ENCODE results near the gene KRT77. TPM values are rescaled to one million over a fixed set of nuclear protein-coding genes. Genes with fewer than 3 reads are reported as not detected.

The KRT77 gene
- total and polyA plus RNA-seq, 2 donors (not counting 1 experiment from before 2014, with no cell fraction given), result not detected

DNA sequence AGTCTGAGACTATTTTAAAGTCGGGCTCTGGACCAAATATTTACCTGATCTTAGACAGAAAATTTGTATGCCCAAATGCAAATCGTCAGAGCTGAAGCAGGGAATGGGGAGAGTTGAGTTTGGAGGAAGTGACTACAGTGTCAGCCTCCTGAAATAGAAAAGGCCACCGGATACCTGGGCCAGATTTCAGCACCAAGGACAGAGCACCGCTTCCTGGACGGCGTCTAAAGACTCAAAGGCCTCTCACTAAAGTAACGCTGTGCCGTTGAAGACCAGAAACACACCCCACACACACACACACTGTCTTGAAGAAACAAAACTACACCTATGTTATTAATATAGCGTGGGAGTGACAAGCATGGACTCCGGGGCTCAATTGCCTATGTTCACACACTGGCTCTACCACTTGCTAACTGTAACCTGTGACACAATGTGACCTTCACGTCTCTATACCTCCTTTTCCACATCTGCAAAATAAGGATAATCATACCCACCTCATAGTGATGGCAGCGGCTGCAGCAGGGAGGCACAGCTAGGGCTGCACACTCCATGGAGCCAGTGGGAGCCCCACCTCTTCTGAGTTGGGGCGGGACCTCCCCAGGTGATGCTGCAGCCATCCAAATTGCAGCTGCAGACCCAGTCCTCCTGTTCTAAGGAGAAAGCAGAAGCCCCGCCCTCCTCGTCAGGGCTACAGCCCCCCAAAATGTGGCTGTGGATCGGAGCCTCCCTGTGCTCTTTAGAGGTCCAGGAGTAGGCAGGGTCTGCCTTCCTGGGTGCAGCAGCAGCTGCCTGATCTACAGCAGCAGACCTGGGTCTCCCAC is 38.3 kb upstream of the KRT77 start:
- no peak overlapping the region for H2AFZ ChIP-seq (ENCODE audit: low read length)
- no peaks in the 10 kb centered on the region for H4K20me1 ChIP-seq (ENCODE audit: control insufficient read depth, extremely low read depth, insufficient read depth, low read length)
- H3K27me3 ChIP-seq (ENCODE audit: control insufficient read depth, insufficient read depth, low read length), result no peaks in the 10 kb centered on the region
- peak; percentile 49 to 50 for DNase-seq (ENCODE audit: low read depth in 2 of 2)
- H3K9me3 ChIP-seq (ENCODE audit: control insufficient read depth, insufficient read depth, low read depth, low read length), result no peaks in the 10 kb centered on the region
- no peak for TF ChIP-seq EZH2 (IDR thresholded peaks at IDR 0.05; ENCODE audit: low read length, missing control alignments)
- TF ChIP-seq, protein P1, sequence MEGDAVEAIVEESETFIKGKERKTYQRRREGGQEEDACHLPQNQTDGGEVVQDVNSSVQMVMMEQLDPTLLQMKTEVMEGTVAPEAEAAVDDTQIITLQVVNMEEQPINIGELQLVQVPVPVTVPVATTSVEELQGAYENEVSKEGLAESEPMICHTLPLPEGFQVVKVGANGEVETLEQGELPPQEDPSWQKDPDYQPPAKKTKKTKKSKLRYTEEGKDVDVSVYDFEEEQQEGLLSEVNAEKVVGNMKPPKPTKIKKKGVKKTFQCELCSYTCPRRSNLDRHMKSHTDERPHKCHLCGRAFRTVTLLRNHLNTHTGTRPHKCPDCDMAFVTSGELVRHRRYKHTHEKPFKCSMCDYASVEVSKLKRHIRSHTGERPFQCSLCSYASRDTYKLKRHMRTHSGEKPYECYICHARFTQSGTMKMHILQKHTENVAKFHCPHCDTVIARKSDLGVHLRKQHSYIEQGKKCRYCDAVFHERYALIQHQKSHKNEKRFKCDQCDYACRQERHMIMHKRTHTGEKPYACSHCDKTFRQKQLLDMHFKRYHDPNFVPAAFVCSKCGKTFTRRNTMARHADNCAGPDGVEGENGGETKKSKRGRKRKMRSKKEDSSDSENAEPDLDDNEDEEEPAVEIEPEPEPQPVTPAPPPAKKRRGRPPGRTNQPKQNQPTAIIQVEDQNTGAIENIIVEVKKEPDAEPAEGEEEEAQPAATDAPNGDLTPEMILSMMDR (conservative IDR thresholded peaks at IDR 0.05 in 1 of 2, IDR thresholded peaks at IDR 0.05 in 1 of 2; ENCODE audit: low read depth in 1 of 2, low read length in 2 of 2), result no peak
- H3K79me2 ChIP-seq (ENCODE audit: control insufficient read depth, insufficient read depth, low read length), result no peaks in the 10 kb centered on the region
- H3K27ac ChIP-seq (ENCODE audit: insufficient read depth, low read length), result no peak overlapping the region
- H3K4me3 ChIP-seq (replicated peaks in 1 of 4; ENCODE audit: control extremely low read depth in 1 of 4, insufficient read depth in 1 of 4, low read depth in 3 of 4, low read length in 4 of 4), result no peak overlapping the region
- no peaks in the 10 kb centered on the region for H3K4me1 ChIP-seq (ENCODE audit: control insufficient read depth, extremely low read depth, insufficient read depth, low read length)
- no peaks in the 10 kb centered on the region for H3K36me3 ChIP-seq (ENCODE audit: control insufficient read depth, insufficient read depth, low read length)
- no peak overlapping the region for H3K4me2 ChIP-seq (ENCODE audit: extremely low read depth, insufficient read depth, low read length)
- H3K9ac ChIP-seq (ENCODE audit: insufficient read depth, low read length), result no peak overlapping the region

DNA sequence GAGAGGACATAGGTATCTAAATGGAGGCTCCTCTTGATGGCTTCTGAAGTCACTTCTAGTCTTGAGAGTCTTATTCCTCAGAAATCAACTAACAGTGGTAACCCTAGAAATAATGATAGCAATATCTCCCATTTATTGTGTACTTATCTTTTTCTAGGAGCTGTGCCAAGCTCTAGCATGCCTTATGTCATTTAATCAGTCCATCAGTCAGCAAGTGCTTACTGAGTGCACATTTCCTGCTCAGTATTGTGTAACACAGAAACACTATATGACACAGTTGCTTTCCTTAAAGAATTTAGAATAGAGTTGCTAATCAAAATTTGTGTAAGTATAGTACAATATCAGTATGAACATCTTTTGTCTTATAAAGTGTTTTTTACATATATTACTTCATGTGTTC is 37.3 kb upstream of the KRT77 start:
- Histone ChIP-seq H3K79me2 (ENCODE audit: control insufficient read depth, insufficient read depth, low read length) (no peaks in the 10 kb centered on the region), H3K9me3 (ENCODE audit: control insufficient read depth, insufficient read depth, low read depth, low read length) (no peaks in the 10 kb centered on the region), H3K27ac (ENCODE audit: insufficient read depth, low read length) (no peak overlapping the region), H3K4me1 (ENCODE audit: control insufficient read depth, extremely low read depth, insufficient read depth, low read length) (no peaks in the 10 kb centered on the region), H2AFZ (ENCODE audit: low read length) (no peak overlapping the region), H4K20me1 (ENCODE audit: control insufficient read depth, extremely low read depth, insufficient read depth, low read length) (no peaks in the 10 kb centered on the region), H3K27me3 (ENCODE audit: control insufficient read depth, insufficient read depth, low read length) (no peaks in the 10 kb centered on the region), H3K4me3 (replicated peaks in 1 of 4; ENCODE audit: control extremely low read depth in 1 of 4, insufficient read depth in 1 of 4, low read depth in 3 of 4, low read length in 4 of 4) (no peak overlapping the region), H3K9ac (ENCODE audit: insufficient read depth, low read length) (no peak overlapping the region), H3K4me2 (ENCODE audit: extremely low read depth, insufficient read depth, low read length) (no peak overlapping the region), H3K36me3 (ENCODE audit: control insufficient read depth, insufficient read depth, low read length) (no peaks in the 10 kb centered on the region)
- TF ChIP-seq EZH2 (IDR thresholded peaks at IDR 0.05; ENCODE audit: low read length, missing control alignments), result no peak
- TF ChIP-seq, protein P1 (conservative IDR thresholded peaks at IDR 0.05 in 1 of 2, IDR thresholded peaks at IDR 0.05 in 1 of 2; ENCODE audit: low read depth in 1 of 2, low read length in 2 of 2), result no peak
- DNase-seq (ENCODE audit: low read depth in 2 of 2), result no peak

DNA sequence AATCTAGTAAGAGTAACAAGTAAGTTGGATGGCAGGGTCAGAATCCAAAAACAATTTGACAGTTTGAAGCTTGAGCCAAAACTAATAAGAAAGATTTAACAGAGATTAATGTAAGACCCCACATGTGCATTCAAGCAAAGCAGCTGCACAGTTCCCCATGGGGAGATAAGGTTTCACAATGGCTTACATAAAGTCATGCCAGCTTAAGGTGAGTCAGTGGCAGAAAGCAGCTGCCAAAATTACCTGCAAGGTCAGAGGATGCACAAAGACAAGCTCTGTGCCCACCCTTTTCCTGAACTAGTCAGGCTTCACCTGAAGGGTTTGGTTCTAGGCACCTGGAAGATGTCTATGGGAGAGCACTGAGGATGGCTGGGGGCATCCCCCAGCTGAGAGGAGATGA is 36.6 kb upstream of the KRT77 start:
- Histone ChIP-seq H3K79me2 (ENCODE audit: control insufficient read depth, insufficient read depth, low read length) (no peaks in the 10 kb centered on the region), H3K27me3 (ENCODE audit: control insufficient read depth, insufficient read depth, low read length) (no peaks in the 10 kb centered on the region), H3K4me3 (replicated peaks in 1 of 4; ENCODE audit: control extremely low read depth in 1 of 4, insufficient read depth in 1 of 4, low read depth in 3 of 4, low read length in 4 of 4) (no peak overlapping the region), H2AFZ (ENCODE audit: low read length) (no peak overlapping the region), H3K4me2 (ENCODE audit: extremely low read depth, insufficient read depth, low read length) (no peak overlapping the region), H3K4me1 (ENCODE audit: control insufficient read depth, extremely low read depth, insufficient read depth, low read length) (no peaks in the 10 kb centered on the region), H3K27ac (ENCODE audit: insufficient read depth, low read length) (no peak overlapping the region), H3K9ac (ENCODE audit: insufficient read depth, low read length) (no peak overlapping the region), H3K9me3 (ENCODE audit: control insufficient read depth, insufficient read depth, low read depth, low read length) (no peaks in the 10 kb centered on the region), H3K36me3 (ENCODE audit: control insufficient read depth, insufficient read depth, low read length) (no peaks in the 10 kb centered on the region), H4K20me1 (ENCODE audit: control insufficient read depth, extremely low read depth, insufficient read depth, low read length) (no peaks in the 10 kb centered on the region)
- TF ChIP-seq, protein P1 (conservative IDR thresholded peaks at IDR 0.05 in 1 of 2, IDR thresholded peaks at IDR 0.05 in 1 of 2; ENCODE audit: low read depth in 1 of 2, low read length in 2 of 2), result no peak
- no peak for TF ChIP-seq EZH2 (IDR thresholded peaks at IDR 0.05; ENCODE audit: low read length, missing control alignments)
- DNase-seq (ENCODE audit: low read depth in 2 of 2), result no peak
